Suprapubic skin (tissue), 3 donors: ENCODE results near the gene ENO2.

Experiments used
- CTCF ChIP-seq, 2 donors: fragments of 200-600 bp in 1 of 2; fragments of 450-650 bp in 1 of 2; sonication (generic) in 1 of 2; IDR thresholded peaks; one replicate each; pipeline ENCODE4 v1.5.1; 2016 to 2019; ENCODE audit warnings: antibody characterized with exemption in 2 of 2, mild to moderate bottlenecking in 1 of 2, moderate library complexity in 1 of 2
- EP300 ChIP-seq: sonication (generic); formaldehyde crosslinking; IDR thresholded peaks from one replicate; pipeline ENCODE4 v1.6.1; 2017; ENCODE audit warnings: antibody characterized with exemption

GRCh38 chr12:6902448-6902847 lies 11.9 kb upstream of the ENO2 start:
- no peak for TF ChIP-seq CTCF (IDR thresholded peaks at IDR 0.05)
- TF ChIP-seq EP300 = no peak
